GM12878 (cell line): Measurements from ENCODE around the gene ALAS1. TPM values are rescaled to one million over a fixed set of nuclear protein-coding genes. Genes with fewer than 3 reads are reported as not detected.

ENCODE experiments used
- ESRRA ChIP-seq: IDR thresholded peaks from 2 replicates; pipeline ENCODE4 v1.6.1; 2012; ENCODE audit warnings: mild to moderate bottlenecking, low read length, improper control_type of control experiment
- EZH2 ChIP-seq: IDR thresholded peaks from 2 replicates; pipeline ENCODE4 v1.6.1; 2012; ENCODE audit warnings: low read depth, mild to moderate bottlenecking, control low read depth, inconsistent platforms, low read length, borderline replicate concordance; ENCODE audit not compliant: control insufficient read depth
- MTA2 ChIP-seq: fragments of 450-650 bp; IDR thresholded peaks from 2 replicates; pipeline ENCODE4 v1.6.1; 2016; ENCODE audit warnings: low read depth, mild to moderate bottlenecking, moderate library complexity
- NFXL1 ChIP-seq: fragments of 450-650 bp; IDR thresholded peaks from 2 replicates; pipeline ENCODE4 v1.6.1; 2017; ENCODE audit warnings: antibody characterized with exemption, mild to moderate bottlenecking, borderline replicate concordance
- NFYB ChIP-seq: IDR thresholded peaks from 2 replicates; pipeline ENCODE4 v1.6.1; 2011; ENCODE audit warnings: low read depth, mild to moderate bottlenecking, low read length, improper control_type of control experiment, moderate library complexity; ENCODE audit not compliant: insufficient read depth
- NR2F1 ChIP-seq: fragments of 450-650 bp; conservative IDR thresholded peaks from 2 replicates; pipeline ENCODE4 v1.6.1; 2017; ENCODE audit warnings: mild to moderate bottlenecking
- POLR2AphosphoS2 ChIP-seq: IDR thresholded peaks from 2 replicates; pipeline ENCODE4 v1.6.1; 2011; ENCODE audit warnings: low read depth, mild to moderate bottlenecking, low read length, improper control_type of control experiment, moderate library complexity
- RELA ChIP-seq: fragments of 450-650 bp; IDR thresholded peaks from 2 replicates; pipeline ENCODE4 v1.8.0; 2014; ENCODE audit warnings: borderline replicate concordance; ENCODE audit not compliant: partially characterized antibody
- SP1 ChIP-seq: IDR thresholded peaks from one replicate; pipeline ENCODE4 v1.6.1; 2011; ENCODE audit warnings: low read depth, low read length
- SREBF2 ChIP-seq: IDR thresholded peaks from 2 replicates; pipeline ENCODE4 v1.6.1; 2012; ENCODE audit warnings: mild to moderate bottlenecking, low read length
- STAT1 ChIP-seq: fragments of 450-650 bp; conservative IDR thresholded peaks from 2 replicates; pipeline ENCODE4 v1.6.1; 2014; ENCODE audit warnings: antibody characterized with exemption, mild to moderate bottlenecking
- polyA plus RNA-seq, 11 experiments: library from polyadenylated mRNA; depleted of rRNA in 4 of 11; unstranded in 6 of 11; stranded (reverse) in 5 of 11; fragments of >200 nt; fragmentation: Nextera tagmentation in 4 of 11; fragmentation: Illumina TruSeq in 1 of 11; extraction: Ambion mirVana in 4 of 11; extraction: Trizol in 1 of 11; gene quantifications; 1 replicate in 1 of 11; 2 replicates in 10 of 11; pipeline versions ENCODE4 v1.2.1 to v1.2.3, GENCODE V29; 2011 to 2016; ENCODE audit warnings: inconsistent platforms in 2 of 11, missing spikeins in 2 of 11, low read depth in 1 of 11
- total RNA-seq, 4 experiments: library from RNA; depleted of rRNA in 3 of 4; stranded (reverse); fragments of >200 nt in 3 of 4; fragmentation: Illumina TruSeq in 1 of 4; extraction: Trizol in 1 of 4; gene quantifications; 2 replicates each; pipeline versions ENCODE4 v1.2.1 to v1.2.3, GENCODE V29; 2013 to 2021
- TF ChIP-seq, protein P1 (sequence below): fragments of 450-650 bp; IDR thresholded peaks from 2 replicates; pipeline ENCODE4 v1.6.1; 2016; ENCODE audit warnings: mild to moderate bottlenecking
- TF ChIP-seq, protein P2 (sequence below): fragments of 450-650 bp; conservative IDR thresholded peaks from 2 replicates; pipeline ENCODE4 v1.6.1; 2017; ENCODE audit warnings: mild to moderate bottlenecking, moderate library complexity
- TF ChIP-seq, protein P3 (sequence below): IDR thresholded peaks from 2 replicates; pipeline ENCODE4 v1.6.1; 2011; ENCODE audit warnings: borderline replicate concordance, low read depth, mild to moderate bottlenecking, moderate library complexity, mixed read lengths, low read length; ENCODE audit not compliant: insufficient read depth; ENCODE audit errors: extremely low read length
- TF ChIP-seq, protein P4 (sequence below): fragments of 450-650 bp; IDR thresholded peaks from 2 replicates; pipeline ENCODE4 v1.6.1; 2016; ENCODE audit warnings: mild to moderate bottlenecking
- TF ChIP-seq, protein P5 (sequence below): fragments of 450-650 bp; IDR thresholded peaks from 2 replicates; pipeline ENCODE4 v1.6.1; 2018; ENCODE audit warnings: mild to moderate bottlenecking, low read depth, moderate library complexity; ENCODE audit not compliant: partially characterized antibody

The ALAS1 gene
- total and polyA plus RNA-seq, 10 of the 15 experiments (the other 5 are each of a cell fraction or from before 2014, with no cell fraction given) = 69.9 to 115 (median 94.1) TPM

DNA sequence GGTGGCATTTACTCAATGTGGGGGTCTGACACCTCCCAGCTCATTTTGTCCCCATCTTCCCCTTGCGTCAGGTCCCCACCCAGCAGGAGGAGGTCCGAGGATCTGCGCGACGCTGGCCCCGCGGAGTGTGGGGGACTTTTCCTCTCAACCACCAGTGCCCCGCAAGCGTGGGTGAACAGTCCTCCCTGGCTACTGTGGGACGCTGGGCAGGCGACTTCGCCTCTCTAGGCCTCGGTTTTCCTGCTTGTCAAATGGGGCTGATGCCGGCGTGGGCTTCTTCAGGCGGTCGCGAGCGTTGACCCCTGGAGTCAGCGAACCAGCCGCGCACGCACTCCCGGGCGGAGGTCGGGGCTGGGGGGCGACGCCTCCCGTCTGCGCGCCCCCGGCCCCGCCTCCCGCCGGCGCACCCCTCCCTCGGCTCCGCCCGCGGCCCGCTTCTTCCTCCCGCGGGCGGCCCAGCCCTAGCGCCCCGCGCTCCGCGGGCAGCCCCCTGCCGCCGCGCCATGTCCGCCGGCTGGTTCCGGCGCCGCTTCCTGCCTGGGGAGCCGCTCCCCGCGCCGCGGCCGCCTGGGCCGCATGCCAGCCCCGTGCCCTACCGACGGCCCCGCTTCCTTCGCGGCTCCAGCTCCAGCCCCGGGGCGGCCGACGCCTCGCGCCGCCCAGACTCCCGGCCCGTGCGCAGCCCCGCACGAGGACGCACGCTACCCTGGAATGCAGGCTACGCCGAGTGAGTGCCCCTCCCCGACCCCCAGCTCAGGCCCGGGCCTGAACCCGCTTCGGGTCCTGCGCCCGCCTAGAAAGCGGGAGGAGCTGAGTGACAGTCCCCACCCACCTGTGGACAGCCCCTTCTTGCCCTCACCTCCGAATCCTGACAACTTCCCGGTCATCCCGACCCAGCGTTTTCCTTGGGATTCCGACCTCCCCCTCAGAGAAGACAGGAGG lies 47.6 kb downstream of the ALAS1 start, which contains the start of gene PPM1M (continued):
- TF ChIP-seq, protein P1, sequence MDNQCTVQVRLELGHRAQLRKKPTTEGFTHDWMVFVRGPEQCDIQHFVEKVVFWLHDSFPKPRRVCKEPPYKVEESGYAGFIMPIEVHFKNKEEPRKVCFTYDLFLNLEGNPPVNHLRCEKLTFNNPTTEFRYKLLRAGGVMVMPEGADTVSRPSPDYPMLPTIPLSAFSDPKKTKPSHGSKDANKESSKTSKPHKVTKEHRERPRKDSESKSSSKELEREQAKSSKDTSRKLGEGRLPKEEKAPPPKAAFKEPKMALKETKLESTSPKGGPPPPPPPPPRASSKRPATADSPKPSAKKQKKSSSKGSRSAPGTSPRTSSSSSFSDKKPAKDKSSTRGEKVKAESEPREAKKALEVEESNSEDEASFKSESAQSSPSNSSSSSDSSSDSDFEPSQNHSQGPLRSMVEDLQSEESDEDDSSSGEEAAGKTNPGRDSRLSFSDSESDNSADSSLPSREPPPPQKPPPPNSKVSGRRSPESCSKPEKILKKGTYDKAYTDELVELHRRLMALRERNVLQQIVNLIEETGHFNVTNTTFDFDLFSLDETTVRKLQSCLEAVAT = no peak
- TF ChIP-seq NFYB (no peak), RELA (no peak), ESRRA (no peak), MTA2 (no peak), SP1 (no peak), POLR2AphosphoS2 (0 out of 2 replicates have a peak, but pooled peaks have one; percentile 23), NR2F1 (no peak; the same call in 1 of the 2 replicates), NFXL1 (no peak), EZH2 (no peak), SREBF2 (no peak), STAT1 (no peak)
- TF ChIP-seq, protein P2, sequence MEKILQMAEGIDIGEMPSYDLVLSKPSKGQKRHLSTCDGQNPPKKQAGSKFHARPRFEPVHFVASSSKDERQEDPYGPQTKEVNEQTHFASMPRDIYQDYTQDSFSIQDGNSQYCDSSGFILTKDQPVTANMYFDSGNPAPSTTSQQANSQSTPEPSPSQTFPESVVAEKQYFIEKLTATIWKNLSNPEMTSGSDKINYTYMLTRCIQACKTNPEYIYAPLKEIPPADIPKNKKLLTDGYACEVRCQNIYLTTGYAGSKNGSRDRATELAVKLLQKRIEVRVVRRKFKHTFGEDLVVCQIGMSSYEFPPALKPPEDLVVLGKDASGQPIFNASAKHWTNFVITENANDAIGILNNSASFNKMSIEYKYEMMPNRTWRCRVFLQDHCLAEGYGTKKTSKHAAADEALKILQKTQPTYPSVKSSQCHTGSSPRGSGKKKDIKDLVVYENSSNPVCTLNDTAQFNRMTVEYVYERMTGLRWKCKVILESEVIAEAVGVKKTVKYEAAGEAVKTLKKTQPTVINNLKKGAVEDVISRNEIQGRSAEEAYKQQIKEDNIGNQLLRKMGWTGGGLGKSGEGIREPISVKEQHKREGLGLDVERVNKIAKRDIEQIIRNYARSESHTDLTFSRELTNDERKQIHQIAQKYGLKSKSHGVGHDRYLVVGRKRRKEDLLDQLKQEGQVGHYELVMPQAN = peak; percentile 45; the same call in 1 of the 2 replicates
- TF ChIP-seq, protein P3, sequence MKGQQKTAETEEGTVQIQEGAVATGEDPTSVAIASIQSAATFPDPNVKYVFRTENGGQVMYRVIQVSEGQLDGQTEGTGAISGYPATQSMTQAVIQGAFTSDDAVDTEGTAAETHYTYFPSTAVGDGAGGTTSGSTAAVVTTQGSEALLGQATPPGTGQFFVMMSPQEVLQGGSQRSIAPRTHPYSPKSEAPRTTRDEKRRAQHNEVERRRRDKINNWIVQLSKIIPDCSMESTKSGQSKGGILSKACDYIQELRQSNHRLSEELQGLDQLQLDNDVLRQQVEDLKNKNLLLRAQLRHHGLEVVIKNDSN = no peak
- TF ChIP-seq, protein P4, sequence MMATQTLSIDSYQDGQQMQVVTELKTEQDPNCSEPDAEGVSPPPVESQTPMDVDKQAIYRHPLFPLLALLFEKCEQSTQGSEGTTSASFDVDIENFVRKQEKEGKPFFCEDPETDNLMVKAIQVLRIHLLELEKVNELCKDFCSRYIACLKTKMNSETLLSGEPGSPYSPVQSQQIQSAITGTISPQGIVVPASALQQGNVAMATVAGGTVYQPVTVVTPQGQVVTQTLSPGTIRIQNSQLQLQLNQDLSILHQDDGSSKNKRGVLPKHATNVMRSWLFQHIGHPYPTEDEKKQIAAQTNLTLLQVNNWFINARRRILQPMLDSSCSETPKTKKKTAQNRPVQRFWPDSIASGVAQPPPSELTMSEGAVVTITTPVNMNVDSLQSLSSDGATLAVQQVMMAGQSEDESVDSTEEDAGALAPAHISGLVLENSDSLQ = peak; percentile 84
- TF ChIP-seq, protein P5, sequence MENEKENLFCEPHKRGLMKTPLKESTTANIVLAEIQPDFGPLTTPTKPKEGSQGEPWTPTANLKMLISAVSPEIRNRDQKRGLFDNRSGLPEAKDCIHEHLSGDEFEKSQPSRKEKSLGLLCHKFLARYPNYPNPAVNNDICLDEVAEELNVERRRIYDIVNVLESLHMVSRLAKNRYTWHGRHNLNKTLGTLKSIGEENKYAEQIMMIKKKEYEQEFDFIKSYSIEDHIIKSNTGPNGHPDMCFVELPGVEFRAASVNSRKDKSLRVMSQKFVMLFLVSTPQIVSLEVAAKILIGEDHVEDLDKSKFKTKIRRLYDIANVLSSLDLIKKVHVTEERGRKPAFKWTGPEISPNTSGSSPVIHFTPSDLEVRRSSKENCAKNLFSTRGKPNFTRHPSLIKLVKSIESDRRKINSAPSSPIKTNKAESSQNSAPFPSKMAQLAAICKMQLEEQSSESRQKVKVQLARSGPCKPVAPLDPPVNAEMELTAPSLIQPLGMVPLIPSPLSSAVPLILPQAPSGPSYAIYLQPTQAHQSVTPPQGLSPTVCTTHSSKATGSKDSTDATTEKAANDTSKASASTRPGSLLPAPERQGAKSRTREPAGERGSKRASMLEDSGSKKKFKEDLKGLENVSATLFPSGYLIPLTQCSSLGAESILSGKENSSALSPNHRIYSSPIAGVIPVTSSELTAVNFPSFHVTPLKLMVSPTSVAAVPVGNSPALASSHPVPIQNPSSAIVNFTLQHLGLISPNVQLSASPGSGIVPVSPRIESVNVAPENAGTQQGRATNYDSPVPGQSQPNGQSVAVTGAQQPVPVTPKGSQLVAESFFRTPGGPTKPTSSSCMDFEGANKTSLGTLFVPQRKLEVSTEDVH = no peak
